Right lobe of liver (tissue), 4 donors: Measurements from ENCODE around the gene SOX8.

ENCODE experiments used
- POLR2A ChIP-seq: fragments of 450-650 bp; IDR thresholded peaks from one replicate; pipeline ENCODE4 v1.6.1; 2017; ENCODE audit warnings: antibody characterized with exemption, mild to moderate bottlenecking
- TF ChIP-seq, protein P1 (sequence below), 4 donors: fragments of 200-600 bp in 3 of 4; fragments of 450-650 bp in 1 of 4; IDR thresholded peaks; one replicate each; pipeline versions ENCODE4 v1.5.1 to v1.8.0; 2016 to 2022; ENCODE audit warnings: antibody characterized with exemption in 4 of 4, mild to moderate bottlenecking in 2 of 4
- donor health status: DM: no; HTN: no; CAD: no.
- donor health status: DM: no; HTN: no; CAD: no.
- donor health status: DM: no; HTN: yes; CAD: no.

GRCh38 chr16:1020591-1020990, 39.0 kb downstream of the SOX8 start:
- TF ChIP-seq, protein P1, sequence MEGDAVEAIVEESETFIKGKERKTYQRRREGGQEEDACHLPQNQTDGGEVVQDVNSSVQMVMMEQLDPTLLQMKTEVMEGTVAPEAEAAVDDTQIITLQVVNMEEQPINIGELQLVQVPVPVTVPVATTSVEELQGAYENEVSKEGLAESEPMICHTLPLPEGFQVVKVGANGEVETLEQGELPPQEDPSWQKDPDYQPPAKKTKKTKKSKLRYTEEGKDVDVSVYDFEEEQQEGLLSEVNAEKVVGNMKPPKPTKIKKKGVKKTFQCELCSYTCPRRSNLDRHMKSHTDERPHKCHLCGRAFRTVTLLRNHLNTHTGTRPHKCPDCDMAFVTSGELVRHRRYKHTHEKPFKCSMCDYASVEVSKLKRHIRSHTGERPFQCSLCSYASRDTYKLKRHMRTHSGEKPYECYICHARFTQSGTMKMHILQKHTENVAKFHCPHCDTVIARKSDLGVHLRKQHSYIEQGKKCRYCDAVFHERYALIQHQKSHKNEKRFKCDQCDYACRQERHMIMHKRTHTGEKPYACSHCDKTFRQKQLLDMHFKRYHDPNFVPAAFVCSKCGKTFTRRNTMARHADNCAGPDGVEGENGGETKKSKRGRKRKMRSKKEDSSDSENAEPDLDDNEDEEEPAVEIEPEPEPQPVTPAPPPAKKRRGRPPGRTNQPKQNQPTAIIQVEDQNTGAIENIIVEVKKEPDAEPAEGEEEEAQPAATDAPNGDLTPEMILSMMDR (IDR thresholded peaks at IDR 0.05): no peak
- TF ChIP-seq POLR2A: no peak
